NT2/D1 (cell line): Measurements from ENCODE around the gene KANSL1L.

Source experiments
- DNase-seq: peaks from one replicate; pipeline ENCODE4 v3.0.0-alpha.2; 2011; ENCODE audit warnings: low read depth, low spot score
- H3K27me3 ChIP-seq: 2 replicates; pipeline ENCODE4 v1.6.0; 2011; ENCODE audit warnings: mild to moderate bottlenecking; ENCODE audit not compliant: insufficient read length, insufficient read depth
- H3K36me3 ChIP-seq: 2 replicates; pipeline ENCODE4 v1.6.1; 2011; ENCODE audit warnings: mild to moderate bottlenecking, low read length, mixed read lengths; ENCODE audit not compliant: insufficient read depth, insufficient read length
- H3K4me1 ChIP-seq: 2 replicates; pipeline ENCODE4 v1.5.1; 2011; ENCODE audit not compliant: insufficient read depth, insufficient read length
- H3K4me3 ChIP-seq: 2 replicates; pipeline ENCODE4 v1.5.1; 2011; ENCODE audit warnings: low read depth; ENCODE audit not compliant: insufficient read length
- H3K9ac ChIP-seq: 2 replicates; pipeline ENCODE4 v1.6.0; 2011; ENCODE audit warnings: low read depth; ENCODE audit not compliant: insufficient read length
- H3K9me3 ChIP-seq: 2 replicates; pipeline ENCODE4 v1.5.1; 2011; ENCODE audit warnings: mild to moderate bottlenecking, low read length; ENCODE audit not compliant: insufficient read depth
- SUZ12 ChIP-seq: IDR thresholded peaks from 2 replicates; pipeline ENCODE4 v1.6.1; 2011; ENCODE audit not compliant: insufficient read length, insufficient read depth; ENCODE audit errors: extremely low read depth
- YY1 ChIP-seq: IDR thresholded peaks from 2 replicates; pipeline ENCODE4 v1.6.1; 2011; ENCODE audit not compliant: insufficient read length, insufficient read depth
- ZNF274 ChIP-seq: IDR thresholded peaks from 2 replicates; pipeline ENCODE4 v1.6.1; 2011; ENCODE audit warnings: mild to moderate bottlenecking, low read depth, low read length

KANSL1L gene

GRCh38 chr2:210199186-210199765 is 28.1 kb upstream of the KANSL1L start:
- H3K4me1 ChIP-seq, result no peaks in the 10 kb centered on the region
- no peaks in the 10 kb centered on the region for H3K9me3 ChIP-seq
- H3K9ac ChIP-seq, result no peak overlapping the region
- H3K4me3 ChIP-seq, result no peak overlapping the region
- no peak for TF ChIP-seq YY1
- no peak for TF ChIP-seq SUZ12
- TF ChIP-seq ZNF274, result no peak
- no peaks in the 10 kb centered on the region for H3K27me3 ChIP-seq
- no peak for DNase-seq
- H3K36me3 ChIP-seq, result no peaks in the 10 kb centered on the region

- TF ChIP-seq YY1 (no peak), SUZ12 (no peak), ZNF274 (no peak)
- H3K9me3 ChIP-seq, result no peaks in the 10 kb centered on the region
- no peak overlapping the region for H3K4me3 ChIP-seq
- DNase-seq, result no peak
- no peaks in the 10 kb centered on the region for H3K36me3 ChIP-seq
- no peaks in the 10 kb centered on the region for H3K4me1 ChIP-seq
- no peaks in the 10 kb centered on the region for H3K27me3 ChIP-seq
- H3K9ac ChIP-seq, result no peak overlapping the region
Measured at GRCh38 chr2:210198326-210198725, 27.1 kb upstream of the KANSL1L start.

- H3K4me1 ChIP-seq, result no peaks in the 10 kb centered on the region
- no peaks in the 10 kb centered on the region for H3K36me3 ChIP-seq
- TF ChIP-seq YY1 (no peak), ZNF274 (no peak), SUZ12 (no peak)
- H3K9me3 ChIP-seq, result no peaks in the 10 kb centered on the region
- H3K4me3 ChIP-seq, result no peak overlapping the region
- H3K27me3 ChIP-seq, result no peaks in the 10 kb centered on the region
- H3K9ac ChIP-seq, result no peak overlapping the region
- DNase-seq, result no peak
Measured at GRCh38 chr2:210197720-210198119, 26.5 kb upstream of the KANSL1L start.

GRCh38 chr2:210195101-210195852 is 24.1 kb upstream of the KANSL1L start:
- H3K36me3 ChIP-seq, result no peaks in the 10 kb centered on the region
- no peak overlapping the region for H3K9ac ChIP-seq
- no peak for TF ChIP-seq ZNF274
- TF ChIP-seq SUZ12, result no peak
- TF ChIP-seq YY1, result no peak
- H3K4me1 ChIP-seq, result no peaks in the 10 kb centered on the region
- H3K4me3 ChIP-seq, result no peak overlapping the region
- no peaks in the 10 kb centered on the region for H3K9me3 ChIP-seq
- H3K27me3 ChIP-seq, result no peaks in the 10 kb centered on the region
- no peak for DNase-seq

GRCh38 chr2:210190345-210190744 is 19.1 kb upstream of the KANSL1L start:
- H3K27me3 ChIP-seq, result no peaks in the 10 kb centered on the region
- DNase-seq, result no peak
- no peaks in the 10 kb centered on the region for H3K4me1 ChIP-seq
- H3K36me3 ChIP-seq, result no peaks in the 10 kb centered on the region
- no peak overlapping the region for H3K9ac ChIP-seq
- peaks cover 2% of the 10 kb centered on the region; the same call in 1 of the 2 replicates for H3K9me3 ChIP-seq
- H3K4me3 ChIP-seq, result no peak overlapping the region
- no peak for TF ChIP-seq ZNF274
- no peak for TF ChIP-seq YY1
- no peak for TF ChIP-seq SUZ12

GRCh38 chr2:210189452-210190138 is 18.4 kb upstream of the KANSL1L start:
- Histone ChIP-seq H3K4me1 (no peaks in the 10 kb centered on the region), H3K27me3 (no peaks in the 10 kb centered on the region), H3K4me3 (no peak overlapping the region), H3K9me3 (peaks cover 9% of the 10 kb centered on the region), H3K36me3 (no peaks in the 10 kb centered on the region), H3K9ac (no peak overlapping the region)
- TF ChIP-seq YY1, result no peak
- TF ChIP-seq SUZ12, result no peak
- TF ChIP-seq ZNF274, result no peak
- no peak for DNase-seq

- H3K27me3 ChIP-seq, result no peaks in the 10 kb centered on the region
- TF ChIP-seq YY1 (no peak), ZNF274 (no peak), SUZ12 (no peak)
- H3K9ac ChIP-seq, result no peak overlapping the region
- no peak for DNase-seq
- H3K4me1 ChIP-seq, result no peaks in the 10 kb centered on the region
- H3K36me3 ChIP-seq, result no peaks in the 10 kb centered on the region
- H3K9me3 ChIP-seq, result peaks cover 16% of the 10 kb centered on the region
- no peak overlapping the region for H3K4me3 ChIP-seq
Measured at GRCh38 chr2:210188755-210189154, 17.5 kb upstream of the KANSL1L start.
